ENCODE measurements around the gene SLC44A1.

Gene SLC44A1

DNA sequence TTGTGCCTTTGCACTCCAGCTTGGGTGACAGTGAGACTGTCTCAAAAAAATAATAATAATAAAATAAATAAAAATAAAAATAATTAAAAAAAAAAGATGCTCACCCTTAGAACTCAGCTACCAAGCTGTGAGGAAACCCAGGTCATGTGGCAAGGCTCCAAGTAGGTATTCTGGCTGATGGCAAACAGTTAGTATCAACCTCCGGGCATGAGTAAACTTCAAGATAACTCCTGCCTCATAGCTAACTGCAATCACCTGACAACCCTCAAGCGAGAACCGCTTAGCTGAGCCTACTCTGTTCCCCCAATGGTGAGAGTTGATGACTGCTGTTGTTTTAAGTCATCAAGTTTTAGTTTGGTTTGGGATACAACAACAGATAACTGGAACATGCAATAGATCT, 6.1 kb upstream of the SLC44A1 start:
- Histone ChIP-seq H3K36me3 (ENCODE audit: insufficient read depth, low read length) (no peaks in the 10 kb centered on the region), H3K9ac (ENCODE audit: low read length) (no peak overlapping the region), H4K20me1 (ENCODE audit: insufficient read depth, low read length) (no peaks in the 10 kb centered on the region), H2AFZ (ENCODE audit: low read length) (no peak overlapping the region), H3K4me2 (ENCODE audit: low read length) (no peak overlapping the region), H3F3A (ENCODE audit: insufficient read depth, low read length) (no peaks in the 10 kb centered on the region), H3K4me3 (ENCODE audit: low read depth, low read length, poor library complexity, severe bottlenecking) (no peak overlapping the region), H3K9me3 (ENCODE audit: low read length) (no peaks in the 10 kb centered on the region), H3K27ac (ENCODE audit: low read depth, low read length, poor library complexity, severe bottlenecking) (no peak overlapping the region), H3K9me2 (ENCODE audit: low read depth, low read length) (no peaks in the 10 kb centered on the region), H3K27me3 (ENCODE audit: insufficient read depth, low read length) (no peaks in the 10 kb centered on the region), H3K79me2 (ENCODE audit: insufficient read depth, low read length) (no peaks in the 10 kb centered on the region), H3K4me1 (ENCODE audit: insufficient read depth, low read length, severe bottlenecking) (no peaks in the 10 kb centered on the region)
- TF ChIP-seq EZH2 (IDR thresholded peaks at IDR 0.05; ENCODE audit: borderline replicate concordance, low read length) (no peak), CTCF (IDR thresholded peaks at IDR 0.05; ENCODE audit: low read length) (no peak)

DNA sequence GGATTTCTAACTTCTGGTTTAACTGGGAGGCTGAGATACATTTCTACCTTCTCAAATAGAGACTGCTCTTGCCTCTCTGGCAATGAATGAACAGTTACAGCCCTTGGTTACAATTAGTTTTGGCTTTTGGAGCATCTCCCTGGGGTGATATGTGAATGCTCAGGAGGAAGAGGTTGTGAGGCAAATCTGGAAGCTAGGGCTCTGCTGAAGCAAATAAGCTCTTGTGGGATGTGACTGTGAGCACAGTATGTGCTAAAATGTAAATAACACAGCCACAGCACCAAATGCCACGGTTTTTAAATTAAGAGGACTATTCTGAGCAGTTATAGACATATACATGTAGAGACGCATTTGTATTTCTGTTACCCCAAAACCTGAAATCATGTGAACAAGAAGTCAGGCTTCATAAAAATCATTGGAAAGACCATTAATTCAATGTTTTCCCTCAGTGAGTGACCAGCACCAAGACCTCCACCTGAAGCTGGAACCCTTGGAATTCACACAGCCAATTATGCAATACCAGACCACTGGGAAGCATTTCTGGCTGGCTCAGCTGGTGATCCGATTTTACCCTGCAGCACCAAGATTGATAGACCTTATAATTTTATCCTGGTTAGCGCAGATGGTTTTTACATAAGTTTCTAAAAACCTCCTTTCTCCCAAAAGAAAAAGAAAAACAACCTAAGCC, 3.0 kb upstream of the SLC44A1 start:
- H3K9me3 ChIP-seq (ENCODE audit: low read length): no peaks in the 10 kb centered on the region
- no peak overlapping the region for H3K4me3 ChIP-seq (ENCODE audit: low read depth, low read length, poor library complexity, severe bottlenecking)
- H3K36me3 ChIP-seq (ENCODE audit: insufficient read depth, low read length): no peaks in the 10 kb centered on the region
- no peak overlapping the region for H3K4me2 ChIP-seq (ENCODE audit: low read length)
- H3F3A ChIP-seq (ENCODE audit: insufficient read depth, low read length): no peaks in the 10 kb centered on the region
- no peak overlapping the region for H3K9ac ChIP-seq (ENCODE audit: low read length)
- no peak overlapping the region for H3K27ac ChIP-seq (ENCODE audit: low read depth, low read length, poor library complexity, severe bottlenecking)
- no peak overlapping the region for H2AFZ ChIP-seq (ENCODE audit: low read length)
- peaks cover 16% of the 10 kb centered on the region for H3K79me2 ChIP-seq (ENCODE audit: insufficient read depth, low read length)
- no peaks in the 10 kb centered on the region for H4K20me1 ChIP-seq (ENCODE audit: insufficient read depth, low read length)
- H3K27me3 ChIP-seq (ENCODE audit: insufficient read depth, low read length): no peaks in the 10 kb centered on the region
- no peak for TF ChIP-seq EZH2 (IDR thresholded peaks at IDR 0.05; ENCODE audit: borderline replicate concordance, low read length)
- H3K4me1 ChIP-seq (ENCODE audit: insufficient read depth, low read length, severe bottlenecking): peaks cover 12% of the 10 kb centered on the region
- no peaks in the 10 kb centered on the region for H3K9me2 ChIP-seq (ENCODE audit: low read depth, low read length)

DNA sequence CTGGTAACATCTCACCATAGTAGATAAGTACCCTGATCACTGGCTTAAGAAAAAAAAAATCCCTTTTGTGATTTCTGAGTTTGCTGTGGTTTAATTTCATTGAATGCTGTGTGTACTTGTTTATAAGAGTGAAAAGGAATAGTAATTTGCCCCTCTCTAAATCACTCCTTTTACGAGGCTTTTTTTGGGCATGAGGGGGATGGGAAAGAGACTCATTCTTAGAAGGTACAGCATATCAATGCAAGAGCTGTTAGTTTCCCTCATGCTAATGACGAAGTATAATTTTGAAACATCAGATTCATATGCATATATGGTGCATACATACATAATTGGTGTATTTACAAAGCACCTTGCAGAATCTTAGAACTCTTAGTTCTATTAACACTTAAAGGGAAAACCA, 2.4 kb upstream of the SLC44A1 start:
- Histone ChIP-seq H3F3A (ENCODE audit: insufficient read depth, low read length) (no peaks in the 10 kb centered on the region), H3K4me2 (ENCODE audit: low read length) (0 out of 2 replicates have a peak overlapping the region, but pooled peaks have one; percentile 7), H3K4me1 (ENCODE audit: insufficient read depth, low read length, severe bottlenecking) (peaks cover 17% of the 10 kb centered on the region), H3K9ac (ENCODE audit: low read length) (no peak overlapping the region), H4K20me1 (ENCODE audit: insufficient read depth, low read length) (no peaks in the 10 kb centered on the region), H3K27me3 (ENCODE audit: insufficient read depth, low read length) (no peaks in the 10 kb centered on the region), H3K79me2 (ENCODE audit: insufficient read depth, low read length) (peaks cover 21% of the 10 kb centered on the region), H3K9me3 (ENCODE audit: low read length) (no peaks in the 10 kb centered on the region), H2AFZ (ENCODE audit: low read length) (no peak overlapping the region), H3K27ac (ENCODE audit: low read depth, low read length, poor library complexity, severe bottlenecking) (no peak overlapping the region), H3K36me3 (ENCODE audit: insufficient read depth, low read length) (no peaks in the 10 kb centered on the region), H3K9me2 (ENCODE audit: low read depth, low read length) (no peaks in the 10 kb centered on the region), H3K4me3 (ENCODE audit: low read depth, low read length, poor library complexity, severe bottlenecking) (no peak overlapping the region)
- TF ChIP-seq EZH2 (IDR thresholded peaks at IDR 0.05; ENCODE audit: borderline replicate concordance, low read length) (no peak), CTCF (IDR thresholded peaks at IDR 0.05; ENCODE audit: low read length) (no peak)

- H4K20me1 ChIP-seq (ENCODE audit: insufficient read depth, low read length): no peaks in the 10 kb centered on the region
- H3K27me3 ChIP-seq (ENCODE audit: insufficient read depth, low read length): no peaks in the 10 kb centered on the region
- no peak overlapping the region for H3K4me3 ChIP-seq (ENCODE audit: low read depth, low read length, poor library complexity, severe bottlenecking)
- H3F3A ChIP-seq (ENCODE audit: insufficient read depth, low read length): no peaks in the 10 kb centered on the region
- no peaks in the 10 kb centered on the region for H3K9me3 ChIP-seq (ENCODE audit: low read length)
- H2AFZ ChIP-seq (ENCODE audit: low read length): no peak overlapping the region
- TF ChIP-seq EZH2 (IDR thresholded peaks at IDR 0.05; ENCODE audit: borderline replicate concordance, low read length): no peak
- TF ChIP-seq CTCF (IDR thresholded peaks at IDR 0.05; ENCODE audit: low read length): no peak
- no peaks in the 10 kb centered on the region for H3K9me2 ChIP-seq (ENCODE audit: low read depth, low read length)
- peaks cover 21% of the 10 kb centered on the region for H3K4me1 ChIP-seq (ENCODE audit: insufficient read depth, low read length, severe bottlenecking)
- peaks cover 26% of the 10 kb centered on the region for H3K79me2 ChIP-seq (ENCODE audit: insufficient read depth, low read length)
- H3K36me3 ChIP-seq (ENCODE audit: insufficient read depth, low read length): no peaks in the 10 kb centered on the region
- H3K4me2 ChIP-seq (ENCODE audit: low read length): 0 out of 2 replicates have a peak overlapping the region, but pooled peaks have one; percentile 7
- H3K27ac ChIP-seq (ENCODE audit: low read depth, low read length, poor library complexity, severe bottlenecking): no peak overlapping the region
- no peak overlapping the region for H3K9ac ChIP-seq (ENCODE audit: low read length)
Observed at GRCh38 chr9:105242557-105242956, 1.9 kb upstream of the SLC44A1 start.

Data from OCI-LY1 (cell line).